ENCODE data around the gene GADD45B. TPM values are rescaled to one million over a fixed set of nuclear protein-coding genes. Genes with fewer than 3 reads are reported as not detected.

Gene GADD45B
- total and polyA plus RNA-seq, 7 donors, result 10.9 to 94.1 (median 19.3) TPM

DNA sequence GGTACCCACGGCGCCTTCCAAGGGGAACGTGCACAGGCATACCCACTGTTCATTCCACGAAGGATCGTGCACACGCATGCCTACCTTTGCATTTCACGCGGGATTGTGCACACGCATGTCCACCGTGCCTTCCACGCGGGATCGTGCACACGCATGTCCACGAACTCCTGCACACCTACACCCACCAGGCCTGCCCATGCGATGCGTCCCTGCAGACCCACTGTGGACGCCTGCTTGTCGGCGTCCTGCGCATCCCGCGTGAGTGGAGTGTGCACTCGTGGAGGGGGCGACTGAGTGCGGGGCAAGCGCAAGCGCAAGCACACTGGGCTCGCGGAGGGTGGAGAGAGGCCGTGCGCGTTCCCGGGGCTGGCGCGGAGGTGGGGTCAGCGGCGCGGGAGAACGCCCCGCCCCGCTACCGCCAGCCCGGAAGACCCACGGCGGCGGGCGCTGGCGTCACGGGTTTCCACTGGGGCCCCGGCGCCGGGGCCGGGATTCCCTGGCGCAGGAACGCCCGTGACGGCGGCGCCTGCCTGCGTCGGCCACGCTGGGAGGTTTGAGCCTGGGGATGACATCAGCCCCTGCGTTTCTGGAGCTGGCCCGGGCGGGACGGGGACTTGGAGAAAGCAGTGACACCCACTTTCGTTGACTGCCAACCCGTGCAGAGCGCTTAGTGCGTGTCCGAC is 18.7 kb downstream of the GADD45B start:
- WGBS, 3 donors, result 8 to 16% (median 9%) methylated on average over 52 to 72 of the region's 72 CpGs
- peak overlapping the region; percentile 55 for H3K4me3 ChIP-seq
- TF ChIP-seq, protein P1, sequence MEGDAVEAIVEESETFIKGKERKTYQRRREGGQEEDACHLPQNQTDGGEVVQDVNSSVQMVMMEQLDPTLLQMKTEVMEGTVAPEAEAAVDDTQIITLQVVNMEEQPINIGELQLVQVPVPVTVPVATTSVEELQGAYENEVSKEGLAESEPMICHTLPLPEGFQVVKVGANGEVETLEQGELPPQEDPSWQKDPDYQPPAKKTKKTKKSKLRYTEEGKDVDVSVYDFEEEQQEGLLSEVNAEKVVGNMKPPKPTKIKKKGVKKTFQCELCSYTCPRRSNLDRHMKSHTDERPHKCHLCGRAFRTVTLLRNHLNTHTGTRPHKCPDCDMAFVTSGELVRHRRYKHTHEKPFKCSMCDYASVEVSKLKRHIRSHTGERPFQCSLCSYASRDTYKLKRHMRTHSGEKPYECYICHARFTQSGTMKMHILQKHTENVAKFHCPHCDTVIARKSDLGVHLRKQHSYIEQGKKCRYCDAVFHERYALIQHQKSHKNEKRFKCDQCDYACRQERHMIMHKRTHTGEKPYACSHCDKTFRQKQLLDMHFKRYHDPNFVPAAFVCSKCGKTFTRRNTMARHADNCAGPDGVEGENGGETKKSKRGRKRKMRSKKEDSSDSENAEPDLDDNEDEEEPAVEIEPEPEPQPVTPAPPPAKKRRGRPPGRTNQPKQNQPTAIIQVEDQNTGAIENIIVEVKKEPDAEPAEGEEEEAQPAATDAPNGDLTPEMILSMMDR (IDR thresholded peaks at IDR 0.05), result no peak
- intact Hi-C loops (cut with DNase I), result loop anchor here (2.0 to 5.0 kb wide), 2 partner anchors 18 to 48 kb away; partner anchors contain the start of gene GADD45B (in 1 of the 2)
- H3K9me3 ChIP-seq, result no peaks in the 10 kb centered on the region
- ATAC-seq, result peak; percentile 31 to 64 (median 44)
- H3K27me3 ChIP-seq (ENCODE audit: insufficient read depth in 3 of 3, low read length in 2 of 3), result no peaks in the 10 kb centered on the region
- H3K27ac ChIP-seq, result peak overlapping the region; percentile 92
- no peaks in the 10 kb centered on the region for H3K36me3 ChIP-seq (ENCODE audit: insufficient read depth in 1 of 2, low read depth in 1 of 2)
- H3K4me1 ChIP-seq, result peaks cover 35% of the 10 kb centered on the region
- DNase-seq, result peak; percentile 83 to 88

DNA sequence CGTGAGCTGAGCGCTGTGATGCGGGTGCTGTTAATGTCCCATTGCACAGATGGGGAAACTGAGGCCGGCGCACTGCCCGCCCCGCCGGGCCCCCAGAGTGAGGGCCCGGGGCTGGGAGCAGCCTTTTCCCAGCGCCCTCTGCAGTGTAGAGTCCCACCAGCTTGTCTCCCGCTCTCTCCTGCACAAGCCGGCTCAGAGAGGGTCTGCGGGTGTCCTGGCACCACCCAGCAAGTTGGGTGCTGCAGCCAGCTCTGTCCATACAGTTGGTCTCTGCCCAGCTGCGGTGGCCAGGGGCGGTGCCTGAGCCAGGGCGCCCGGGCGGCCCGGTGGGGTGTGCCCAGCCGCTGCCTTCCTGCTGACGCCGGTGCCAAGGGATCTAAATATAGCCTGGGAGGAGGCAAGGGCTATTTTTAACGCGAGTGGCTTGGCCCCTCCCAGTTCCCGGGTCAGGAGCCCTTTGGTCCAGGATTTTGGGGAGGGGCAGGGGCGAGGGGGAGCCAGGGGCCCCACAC is 19.3 kb downstream of the GADD45B start:
- peaks cover 35% of the 10 kb centered on the region for H3K4me1 ChIP-seq
- TF ChIP-seq, protein P1 (IDR thresholded peaks at IDR 0.05), result no peak
- 0 to 3% (median 1%) methylated on average over 19 to 26 of the region's 26 CpGs for WGBS, 3 donors
- no peaks in the 10 kb centered on the region for H3K27me3 ChIP-seq (ENCODE audit: insufficient read depth in 3 of 3, low read length in 2 of 3)
- intact Hi-C loops (cut with DNase I), result loop anchor here in 1 of 2 donors (2.0 to 5.0 kb wide), 2 partner anchors 18 to 47 kb away; partner anchors contain the start of gene GADD45B
- ATAC-seq, result peak; percentile 85 to 94 (median 88)
- H3K27ac ChIP-seq, result peak overlapping the region; percentile 92
- H3K36me3 ChIP-seq (ENCODE audit: insufficient read depth in 1 of 2, low read depth in 1 of 2), result no peaks in the 10 kb centered on the region
- H3K4me3 ChIP-seq, result peak overlapping the region; percentile 55
- peak; percentile 80 to 93 for DNase-seq
- H3K9me3 ChIP-seq, result no peaks in the 10 kb centered on the region

DNA sequence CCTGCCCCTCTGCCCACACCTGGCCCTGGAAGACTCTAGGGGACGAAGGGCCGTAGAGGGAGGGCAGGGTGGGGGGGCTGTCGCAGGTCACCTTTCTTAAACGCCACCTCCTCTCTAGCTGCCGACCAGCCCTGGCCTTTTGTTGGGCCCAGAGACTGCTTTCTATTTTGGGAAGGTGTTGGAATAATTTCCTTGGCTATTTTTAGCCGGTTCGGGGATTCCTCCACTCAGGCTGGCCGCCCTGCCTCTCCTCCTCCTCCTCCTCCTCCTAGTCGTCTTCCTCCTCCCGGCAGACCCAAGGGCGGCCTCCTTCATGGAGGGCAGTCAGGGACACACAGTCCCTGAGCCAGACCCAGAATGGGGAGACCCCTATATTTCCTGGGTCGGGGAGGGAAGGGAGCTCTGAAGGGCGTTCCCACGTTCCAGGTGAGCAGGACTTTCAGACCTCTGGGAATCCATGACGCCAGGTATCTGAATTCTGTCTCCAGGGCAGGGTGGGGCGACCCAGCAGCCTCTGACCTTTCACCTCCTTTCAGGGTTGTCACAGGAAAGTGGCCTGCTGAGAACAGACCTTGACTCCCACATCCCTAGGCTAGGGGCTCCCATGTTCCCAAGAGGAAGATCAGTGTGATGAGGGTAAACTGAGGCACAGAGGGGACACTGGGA is 19.9 kb downstream of the GADD45B start:
- TF ChIP-seq, protein P1 (IDR thresholded peaks at IDR 0.05), result no peak
- WGBS, 3 donors, result 7 to 9% (median 8%) methylated on average over 14 to 16 of the region's 16 CpGs
- DNase-seq (peak in 1 of 2 donors; percentile 83), ATAC-seq (peak; percentile 51 to 83 (median 68))
- Histone ChIP-seq H3K4me1 (peaks cover 32% of the 10 kb centered on the region), H3K27me3 (ENCODE audit: insufficient read depth in 3 of 3, low read length in 2 of 3) (no peaks in the 10 kb centered on the region), H3K36me3 (ENCODE audit: insufficient read depth in 1 of 2, low read depth in 1 of 2) (no peaks in the 10 kb centered on the region), H3K27ac (peak overlapping the region; percentile 92), H3K4me3 (peak overlapping the region; percentile 55), H3K9me3 (no peaks in the 10 kb centered on the region)
- intact Hi-C loops (cut with DNase I), result loop anchor here in 1 of 2 donors (2.0 to 5.0 kb wide), 2 partner anchors 19 to 47 kb away; partner anchors contain the start of gene GADD45B

DNA sequence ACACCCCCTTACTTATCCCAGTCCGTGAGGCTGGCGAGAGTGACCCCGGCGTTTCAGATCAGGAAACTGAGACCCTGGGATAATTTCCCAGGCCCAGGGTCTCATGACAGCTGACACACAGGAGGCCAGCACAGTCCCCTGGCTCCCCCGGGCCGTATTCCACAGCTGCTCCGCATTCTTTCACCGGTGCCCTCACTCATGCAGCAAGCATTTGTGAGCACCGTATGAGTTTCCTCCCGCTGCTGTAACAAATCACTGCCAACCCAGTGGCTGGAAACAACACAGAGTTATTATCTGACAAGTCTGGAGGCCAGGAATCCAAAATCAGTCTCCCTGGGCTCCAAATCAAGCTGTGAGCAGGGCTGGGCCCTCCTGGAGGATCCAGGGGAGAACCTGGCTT is 21.3 kb downstream of the GADD45B start:
- Histone ChIP-seq H3K27ac (no peak overlapping the region), H3K4me3 (no peak overlapping the region), H3K27me3 (ENCODE audit: insufficient read depth in 3 of 3, low read length in 2 of 3) (no peaks in the 10 kb centered on the region), H3K4me1 (peaks cover 22% of the 10 kb centered on the region), H3K36me3 (ENCODE audit: insufficient read depth in 1 of 2, low read depth in 1 of 2) (no peaks in the 10 kb centered on the region), H3K9me3 (no peaks in the 10 kb centered on the region)
- ATAC-seq (no peak), DNase-seq (no peak)
- intact Hi-C loops (cut with DNase I), result loop anchor here in 1 of 2 donors (5.0 kb wide), 1 partner anchor 45 kb away; no protein-coding TSS in a partner anchor
- 51 to 65% (median 51%) methylated on average over 10 of the region's 10 CpGs for WGBS, 3 donors
- TF ChIP-seq, protein P1 (IDR thresholded peaks at IDR 0.05), result no peak

All from psoas muscle (tissue), 8 donors.